DMS53 treated with DMSO at 0.1 percent for 48 hours (cell line): ENCODE results near the gene CYP4V2.

ENCODE experiments used
- DNase-seq: peaks from one replicate; lab custom pipeline; 2025; ENCODE audit not compliant: unreplicated experiment; lab: John Stamatoyannopoulos, UW

The CYP4V2 gene

DNA sequence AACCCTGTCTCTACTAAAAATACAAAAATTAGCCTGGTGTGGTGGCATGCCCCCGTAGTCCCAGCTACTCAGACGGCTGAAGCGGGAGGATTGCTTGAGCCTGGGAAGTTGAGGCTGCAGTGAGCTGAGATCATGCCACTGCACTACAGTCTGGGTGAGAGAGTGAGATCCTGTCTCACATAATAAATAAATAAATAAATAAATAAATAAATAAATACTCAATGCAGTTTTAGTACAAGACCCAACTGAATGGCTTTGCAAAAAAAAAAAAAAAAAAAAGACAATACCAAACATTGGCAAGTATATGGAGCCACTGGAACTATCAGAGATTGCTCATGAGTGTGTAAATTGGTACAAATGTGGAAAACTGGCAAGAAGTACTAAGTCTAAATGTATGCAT lies 3.3 kb upstream of the CYP4V2 start:
- no peak for DNase-seq

GRCh38 chr4:186189656-186190055 lies 1.7 kb upstream of the CYP4V2 start:
- no peak for DNase-seq

DNA sequence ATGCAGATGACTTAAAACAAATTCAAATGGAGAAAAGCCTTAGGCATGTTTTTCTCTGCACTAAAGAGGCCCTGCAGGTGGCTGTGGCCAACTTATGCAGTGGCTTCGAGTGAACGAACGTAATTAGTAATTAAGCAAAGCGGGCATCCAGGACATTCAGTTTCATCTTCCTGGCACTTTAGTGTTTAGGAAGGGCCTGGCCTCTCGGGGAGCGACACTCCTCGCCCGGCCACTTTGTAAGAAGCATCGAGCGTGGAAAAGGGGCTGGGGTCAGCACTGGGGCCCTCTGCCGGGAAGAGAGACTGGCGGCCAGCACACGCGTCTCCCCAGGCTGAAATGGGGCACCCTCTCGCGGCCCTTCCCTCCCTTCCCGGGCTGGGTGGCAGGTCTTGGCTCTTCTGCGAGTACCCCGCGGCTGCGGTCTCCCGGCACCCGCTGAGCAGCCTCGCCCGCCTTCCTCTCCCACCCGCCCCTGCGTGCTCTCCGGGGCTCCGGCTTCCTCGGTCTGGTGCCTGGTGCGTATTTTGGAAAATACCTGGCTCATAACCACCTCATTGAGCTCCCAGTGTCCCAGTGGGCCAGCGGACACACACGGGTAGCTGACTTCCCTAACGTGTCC lies 677 bp upstream of the CYP4V2 start:
- no peak for DNase-seq

- no peak for DNase-seq
These were observed 772 bp downstream of the CYP4V2 start for GRCh38 chr4:186192066-186192612.

DNA sequence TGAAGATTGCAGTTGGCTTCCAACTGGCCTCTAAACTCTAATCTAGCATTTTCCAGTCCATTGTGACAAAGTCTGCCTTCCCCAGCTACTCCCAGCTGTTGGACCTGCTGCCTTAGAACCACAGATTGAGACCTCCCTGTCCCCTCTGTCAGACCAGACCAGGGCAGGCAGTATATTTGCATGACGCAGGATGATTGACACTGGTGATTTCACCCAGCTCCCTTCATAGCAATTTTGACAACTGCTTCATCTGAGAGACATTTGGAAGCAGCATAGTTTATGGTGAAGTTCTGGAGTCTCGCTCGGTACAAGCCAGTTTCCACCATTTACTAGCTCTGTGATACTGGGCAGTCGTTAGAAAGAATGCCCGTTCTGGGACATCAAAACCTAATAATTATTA lies 2.5 kb downstream of the CYP4V2 start:
- DNase-seq, result no peak

DNA sequence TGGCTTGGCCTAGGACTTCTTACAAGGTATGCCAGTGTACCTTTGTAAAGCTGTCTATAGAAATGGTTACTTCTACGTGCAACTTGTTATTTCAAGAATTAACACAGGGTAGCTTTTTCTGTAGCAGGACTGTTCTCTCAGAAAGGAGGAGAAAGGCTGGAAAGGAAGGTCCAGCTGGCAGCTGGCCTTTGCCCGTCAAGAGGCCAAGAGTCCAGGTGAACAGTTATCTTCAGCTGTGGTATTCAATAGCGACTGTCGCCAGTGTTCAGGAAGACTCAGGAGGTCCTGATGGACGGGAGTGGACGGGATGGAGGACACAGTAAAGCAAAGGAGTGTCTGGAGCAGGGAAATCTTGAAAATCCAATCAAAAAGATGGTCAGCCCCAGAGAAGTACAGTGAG lies 4.7 kb downstream of the CYP4V2 start:
- no peak for DNase-seq

GRCh38 chr4:186200516-186200915 lies 9.1 kb downstream of the CYP4V2 start:
- no peak for DNase-seq

DNA sequence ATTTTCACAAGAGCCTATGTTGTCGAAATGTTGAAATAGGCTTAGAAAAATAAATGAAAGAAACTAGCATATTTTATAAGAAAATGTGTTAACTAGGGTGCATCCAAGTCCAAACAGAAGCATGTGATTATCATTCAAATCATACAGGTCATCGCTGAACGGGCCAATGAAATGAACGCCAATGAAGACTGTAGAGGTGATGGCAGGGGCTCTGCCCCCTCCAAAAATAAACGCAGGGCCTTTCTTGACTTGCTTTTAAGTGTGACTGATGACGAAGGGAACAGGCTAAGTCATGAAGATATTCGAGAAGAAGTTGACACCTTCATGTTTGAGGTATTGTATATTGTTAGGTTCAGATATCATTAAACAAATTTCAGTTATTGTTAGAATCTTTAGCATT lies 9.6 kb downstream of the CYP4V2 start:
- no peak for DNase-seq

DNA sequence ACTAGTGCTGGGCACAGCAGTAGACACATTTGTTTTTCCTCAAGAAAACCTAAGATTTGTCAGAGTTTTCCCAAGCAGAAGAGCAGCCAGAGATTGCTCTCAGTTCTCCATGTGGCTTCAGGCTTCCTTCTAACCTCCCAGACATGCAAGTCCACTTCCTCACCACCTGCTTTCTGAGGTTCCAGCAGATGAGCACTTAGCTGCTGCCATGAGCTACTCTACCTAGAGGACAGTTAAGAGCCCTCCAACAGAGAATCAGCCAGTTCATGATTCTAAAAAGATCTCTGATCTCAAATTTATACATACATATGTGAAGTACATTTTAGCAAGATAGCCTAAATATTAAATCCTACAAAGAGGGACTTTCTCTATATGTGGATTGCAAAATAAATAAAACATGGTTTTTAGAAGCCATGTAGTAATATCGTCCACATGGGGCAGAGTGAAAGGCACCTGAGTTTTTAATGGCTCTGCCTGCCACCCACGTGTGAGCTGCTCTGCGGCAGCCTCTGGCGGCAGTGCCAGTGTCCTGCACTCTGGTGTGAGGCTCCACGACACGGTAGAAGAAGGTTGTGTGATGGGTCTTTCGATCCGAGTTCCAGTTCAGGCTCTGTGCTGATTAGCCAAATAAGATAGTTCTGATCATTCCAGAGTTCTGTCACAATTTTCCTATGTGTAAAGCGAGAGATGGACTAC lies 10.3 kb downstream of the CYP4V2 start:
- peak; percentile 81 for DNase-seq

GRCh38 chr4:186202490-186203140 lies 11.2 kb downstream of the CYP4V2 start:
- no peak for DNase-seq

GRCh38 chr4:186203406-186203805 lies 12.0 kb downstream of the CYP4V2 start:
- no peak for DNase-seq

DNA sequence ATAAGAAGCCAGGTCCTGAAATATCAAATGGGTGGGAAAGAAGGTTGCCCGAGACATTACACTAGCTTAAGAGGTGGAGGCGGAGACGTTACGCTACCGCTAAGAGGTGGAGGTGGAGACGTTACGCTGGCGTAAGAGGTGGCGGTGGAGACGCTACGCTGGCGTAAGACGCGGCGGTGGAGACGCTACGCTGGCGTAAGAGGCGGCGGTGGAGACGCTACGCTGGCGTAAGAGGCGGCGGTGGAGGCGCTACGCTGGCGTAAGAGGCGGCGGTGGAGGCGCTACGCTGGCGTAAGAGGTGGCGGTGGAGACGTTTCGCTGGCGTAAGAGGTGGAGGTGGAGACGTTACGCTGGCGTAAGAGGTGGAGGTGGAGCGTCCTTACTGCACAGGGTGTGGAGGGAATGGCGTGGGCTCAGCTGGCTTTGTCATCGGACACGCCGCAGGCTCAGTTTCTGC lies 12.8 kb downstream of the CYP4V2 start:
- DNase-seq, result no peak

- DNase-seq, result no peak
These were observed 13.3 kb downstream of the CYP4V2 start for GRCh38 chr4:186204686-186205085.

GRCh38 chr4:186205156-186205555 lies 13.8 kb downstream of the CYP4V2 start:
- DNase-seq, result no peak

GRCh38 chr4:186216465-186217024 lies 25.2 kb downstream of the CYP4V2 start:
- DNase-seq, result no peak

DNA sequence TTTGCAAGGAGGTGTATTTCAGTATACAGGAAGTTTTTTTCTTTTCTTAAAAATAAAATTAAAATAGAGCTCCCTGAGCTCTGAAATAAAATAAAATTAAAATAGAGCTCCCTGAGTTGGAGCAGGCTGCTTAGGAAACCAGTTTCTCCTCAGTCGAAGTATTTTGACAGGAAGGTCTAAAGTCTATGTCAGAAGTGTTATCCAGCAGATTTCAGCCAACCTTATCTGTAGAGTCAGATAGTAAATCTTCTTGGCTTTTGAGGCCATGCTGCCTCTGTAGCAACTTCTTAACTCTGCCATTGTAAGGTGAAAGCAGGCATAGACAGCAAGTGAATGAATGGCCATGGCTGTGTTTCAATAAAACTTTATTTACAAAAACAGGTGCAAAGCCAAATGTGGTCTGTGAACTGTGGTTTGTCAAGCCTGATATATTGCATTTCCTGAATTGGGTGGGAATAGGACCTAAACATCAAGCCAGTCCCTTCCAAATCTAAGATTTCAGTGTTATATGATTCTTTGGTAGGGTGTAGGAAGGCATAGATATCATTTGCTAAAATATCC lies 26.4 kb downstream of the CYP4V2 start:
- no peak for DNase-seq

GRCh38 chr4:186221624-186222023 lies 30.3 kb downstream of the CYP4V2 start:
- DNase-seq, result no peak

GRCh38 chr4:186225848-186226247 lies 34.5 kb downstream of the CYP4V2 start:
- no peak for DNase-seq

DNA sequence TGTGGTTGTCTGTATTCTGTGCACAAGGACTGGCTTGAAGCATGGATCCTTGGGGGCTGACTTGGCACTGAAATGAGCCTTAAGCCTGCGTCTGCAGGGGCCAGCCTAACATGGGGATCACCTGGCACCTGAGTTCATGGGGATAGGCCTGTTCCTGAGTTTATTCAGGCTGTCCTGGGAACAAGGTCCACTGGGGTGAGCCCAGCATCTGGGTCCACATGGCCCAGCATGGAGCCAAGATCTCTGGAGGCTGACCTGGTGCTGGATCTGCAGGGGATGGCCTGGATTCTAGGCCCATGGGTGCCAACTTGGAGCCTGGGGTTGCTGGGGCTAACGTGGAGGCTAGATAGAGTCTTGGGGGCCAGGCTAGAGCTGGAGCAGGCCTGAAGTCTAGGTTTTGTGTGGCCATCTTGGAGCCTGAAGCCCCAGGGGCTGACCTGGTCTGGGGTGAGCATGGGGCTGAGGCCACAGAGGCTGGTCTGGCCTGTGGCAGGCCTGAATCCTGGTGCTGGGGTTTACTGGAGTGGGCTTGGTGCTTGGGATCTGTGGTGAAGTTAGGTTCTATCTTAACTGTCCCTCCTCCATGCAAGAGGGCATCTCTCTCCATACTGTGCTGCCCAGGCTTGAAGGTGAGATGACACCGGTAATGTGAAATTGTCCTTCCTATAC lies 35.3 kb downstream of the CYP4V2 start:
- no peak for DNase-seq

DNA sequence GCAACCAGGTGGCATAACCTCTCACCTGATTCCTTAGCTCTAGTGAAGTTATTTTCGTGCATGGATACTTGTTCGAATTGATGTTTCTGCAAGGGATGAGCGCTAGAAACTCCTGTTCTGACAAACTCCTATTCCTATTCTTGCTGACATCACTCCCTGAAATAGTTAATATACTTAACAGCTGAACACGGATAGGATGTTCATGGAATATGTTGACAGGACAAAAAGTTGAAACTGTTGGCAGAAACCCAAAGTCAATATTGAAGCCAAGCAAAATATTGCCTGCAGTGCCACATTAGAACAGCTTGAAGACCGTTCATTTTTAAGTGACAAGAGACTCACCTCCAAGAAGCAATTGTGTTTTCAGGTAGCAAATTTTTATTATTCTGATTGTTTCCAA lies 35.9 kb downstream of the CYP4V2 start, which contains the start of gene KLKB1:
TSS of gene KLKB1 (plus strand) at position 287 of the 400 bp plus-strand sequence. CDS start 689 bp downstream, outside the sequence.
- peak; percentile 14 for DNase-seq
